GM19025 (cell line): Measurements from ENCODE around the gene PPT2.

ENCODE experiments used
- ATAC-seq: cut with Tn5 transposase; IDR thresholded peaks from one replicate; pipeline ENCODE4 v1.9.1; 2021; ENCODE audit warnings: mild to moderate bottlenecking, low read depth, moderate library complexity; ENCODE audit not compliant: unreplicated experiment

The PPT2 gene

GRCh38 chr6:32153564-32154513 is at the start of gene PPT2:
Gene PPT2, plus strand, starts transcription at chr6:32154141. Its CDS starts 454 bp downstream, at chr6:32154595.
- ATAC-seq, result no peak

GRCh38 chr6:32105433-32105832 is 48.5 kb upstream of the PPT2 start:
- no peak for ATAC-seq

- no peak for ATAC-seq
Observed at GRCh38 chr6:32107406-32107805, 46.5 kb upstream of the PPT2 start.

- no peak for ATAC-seq
Observed at GRCh38 chr6:32108094-32108627, 45.8 kb upstream of the PPT2 start.

- ATAC-seq, result no peak
Observed at GRCh38 chr6:32108727-32109113, 45.2 kb upstream of the PPT2 start.

GRCh38 chr6:32109114-32109764 is 44.7 kb upstream of the PPT2 start, which contains the start of gene TNXB:
Gene TNXB, minus strand, starts transcription at chr6:32109338. Its CDS starts 11,140 bp downstream, at chr6:32098198.
- ATAC-seq, result no peak

GRCh38 chr6:32109765-32110160 is 44.2 kb upstream of the PPT2 start:
- ATAC-seq, result no peak

GRCh38 chr6:32110632-32111031 is 43.3 kb upstream of the PPT2 start:
- no peak for ATAC-seq

GRCh38 chr6:32111424-32112066 is 42.4 kb upstream of the PPT2 start:
- ATAC-seq, result no peak

- ATAC-seq, result no peak
Observed at GRCh38 chr6:32112431-32112980, 41.4 kb upstream of the PPT2 start.

- ATAC-seq, result no peak
Observed at GRCh38 chr6:32113386-32114352, 40.3 kb upstream of the PPT2 start.

- ATAC-seq, result no peak
Observed at GRCh38 chr6:32114796-32115195, 39.1 kb upstream of the PPT2 start.

- ATAC-seq, result no peak
Observed at GRCh38 chr6:32115623-32116022, 38.3 kb upstream of the PPT2 start.

GRCh38 chr6:32116674-32117073 is 37.3 kb upstream of the PPT2 start:
- ATAC-seq, result no peak

GRCh38 chr6:32117461-32117860 is 36.5 kb upstream of the PPT2 start:
- no peak for ATAC-seq

- no peak for ATAC-seq
Observed at GRCh38 chr6:32118782-32119628, 34.9 kb upstream of the PPT2 start.

- no peak for ATAC-seq
Observed at GRCh38 chr6:32120573-32121059, 33.3 kb upstream of the PPT2 start.

GRCh38 chr6:32123681-32124080 is 30.3 kb upstream of the PPT2 start:
- ATAC-seq, result no peak
